ENCODE results near the gene TMEM219. TPM values are rescaled to one million over a fixed set of nuclear protein-coding genes. Genes with fewer than 3 reads are reported as not detected.

Gene TMEM219
- total RNA-seq, 1 experiment from 2014 or later, result 69.6 TPM

DNA sequence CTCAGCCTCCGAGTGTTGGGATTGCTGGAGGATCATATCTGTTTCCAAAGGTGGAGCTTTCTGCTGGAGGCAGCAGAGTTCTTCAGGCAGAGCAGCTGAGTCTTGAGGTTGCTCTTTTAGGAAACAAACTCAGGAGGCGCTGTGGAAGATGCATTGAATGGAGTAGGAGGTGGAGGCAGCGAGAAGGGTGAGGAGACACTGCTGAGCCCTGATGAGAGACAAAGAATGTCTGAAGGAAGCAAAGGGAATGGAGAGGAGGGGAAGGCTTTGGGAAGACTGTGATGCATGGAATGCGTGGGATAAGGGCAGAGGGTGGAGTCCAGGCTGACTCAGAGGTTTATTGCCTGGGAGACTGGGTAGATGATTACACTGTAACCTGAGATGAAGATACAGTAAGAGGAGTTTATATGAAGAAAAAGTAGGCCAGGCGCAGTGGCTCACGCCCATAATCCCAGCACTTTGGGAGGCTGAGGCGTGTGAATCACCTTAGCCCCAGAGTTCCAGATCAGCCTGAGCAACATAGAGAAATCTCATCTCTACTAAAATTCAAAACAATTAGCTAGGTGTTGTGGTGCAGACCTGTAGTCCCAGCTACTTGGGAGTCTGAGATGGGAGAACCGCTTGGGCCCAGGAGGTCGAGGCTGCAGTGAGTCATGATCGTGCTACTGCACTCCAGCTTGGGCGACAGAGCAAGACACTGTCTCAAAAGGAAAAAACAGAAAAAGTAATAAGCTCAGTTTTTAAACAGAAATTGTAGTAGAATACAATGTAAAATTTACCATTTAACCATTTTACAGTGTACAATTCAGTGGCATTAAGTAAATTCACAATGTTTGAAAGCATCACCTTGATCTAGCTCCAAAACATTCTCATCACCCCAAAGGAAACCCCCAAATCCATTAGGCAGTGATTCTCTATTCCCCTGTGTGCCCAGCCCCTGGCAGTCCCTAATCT is 17.8 kb upstream of the TMEM219 start (continued):
- TF ChIP-seq, protein P1, sequence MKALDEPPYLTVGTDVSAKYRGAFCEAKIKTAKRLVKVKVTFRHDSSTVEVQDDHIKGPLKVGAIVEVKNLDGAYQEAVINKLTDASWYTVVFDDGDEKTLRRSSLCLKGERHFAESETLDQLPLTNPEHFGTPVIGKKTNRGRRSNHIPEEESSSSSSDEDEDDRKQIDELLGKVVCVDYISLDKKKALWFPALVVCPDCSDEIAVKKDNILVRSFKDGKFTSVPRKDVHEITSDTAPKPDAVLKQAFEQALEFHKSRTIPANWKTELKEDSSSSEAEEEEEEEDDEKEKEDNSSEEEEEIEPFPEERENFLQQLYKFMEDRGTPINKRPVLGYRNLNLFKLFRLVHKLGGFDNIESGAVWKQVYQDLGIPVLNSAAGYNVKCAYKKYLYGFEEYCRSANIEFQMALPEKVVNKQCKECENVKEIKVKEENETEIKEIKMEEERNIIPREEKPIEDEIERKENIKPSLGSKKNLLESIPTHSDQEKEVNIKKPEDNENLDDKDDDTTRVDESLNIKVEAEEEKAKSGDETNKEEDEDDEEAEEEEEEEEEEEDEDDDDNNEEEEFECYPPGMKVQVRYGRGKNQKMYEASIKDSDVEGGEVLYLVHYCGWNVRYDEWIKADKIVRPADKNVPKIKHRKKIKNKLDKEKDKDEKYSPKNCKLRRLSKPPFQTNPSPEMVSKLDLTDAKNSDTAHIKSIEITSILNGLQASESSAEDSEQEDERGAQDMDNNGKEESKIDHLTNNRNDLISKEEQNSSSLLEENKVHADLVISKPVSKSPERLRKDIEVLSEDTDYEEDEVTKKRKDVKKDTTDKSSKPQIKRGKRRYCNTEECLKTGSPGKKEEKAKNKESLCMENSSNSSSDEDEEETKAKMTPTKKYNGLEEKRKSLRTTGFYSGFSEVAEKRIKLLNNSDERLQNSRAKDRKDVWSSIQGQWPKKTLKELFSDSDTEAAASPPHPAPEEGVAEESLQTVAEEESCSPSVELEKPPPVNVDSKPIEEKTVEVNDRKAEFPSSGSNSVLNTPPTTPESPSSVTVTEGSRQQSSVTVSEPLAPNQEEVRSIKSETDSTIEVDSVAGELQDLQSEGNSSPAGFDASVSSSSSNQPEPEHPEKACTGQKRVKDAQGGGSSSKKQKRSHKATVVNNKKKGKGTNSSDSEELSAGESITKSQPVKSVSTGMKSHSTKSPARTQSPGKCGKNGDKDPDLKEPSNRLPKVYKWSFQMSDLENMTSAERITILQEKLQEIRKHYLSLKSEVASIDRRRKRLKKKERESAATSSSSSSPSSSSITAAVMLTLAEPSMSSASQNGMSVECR (CRISPR knock-in tag; IDR thresholded peaks at IDR 0.05; ENCODE audit: borderline replicate concordance), result no peak
- TF ChIP-seq USF2 (CRISPR knock-in tag; IDR thresholded peaks at IDR 0.05) (no peak), CTCF (IDR thresholded peaks at IDR 0.05) (no peak)
- TF ChIP-seq, protein P2, sequence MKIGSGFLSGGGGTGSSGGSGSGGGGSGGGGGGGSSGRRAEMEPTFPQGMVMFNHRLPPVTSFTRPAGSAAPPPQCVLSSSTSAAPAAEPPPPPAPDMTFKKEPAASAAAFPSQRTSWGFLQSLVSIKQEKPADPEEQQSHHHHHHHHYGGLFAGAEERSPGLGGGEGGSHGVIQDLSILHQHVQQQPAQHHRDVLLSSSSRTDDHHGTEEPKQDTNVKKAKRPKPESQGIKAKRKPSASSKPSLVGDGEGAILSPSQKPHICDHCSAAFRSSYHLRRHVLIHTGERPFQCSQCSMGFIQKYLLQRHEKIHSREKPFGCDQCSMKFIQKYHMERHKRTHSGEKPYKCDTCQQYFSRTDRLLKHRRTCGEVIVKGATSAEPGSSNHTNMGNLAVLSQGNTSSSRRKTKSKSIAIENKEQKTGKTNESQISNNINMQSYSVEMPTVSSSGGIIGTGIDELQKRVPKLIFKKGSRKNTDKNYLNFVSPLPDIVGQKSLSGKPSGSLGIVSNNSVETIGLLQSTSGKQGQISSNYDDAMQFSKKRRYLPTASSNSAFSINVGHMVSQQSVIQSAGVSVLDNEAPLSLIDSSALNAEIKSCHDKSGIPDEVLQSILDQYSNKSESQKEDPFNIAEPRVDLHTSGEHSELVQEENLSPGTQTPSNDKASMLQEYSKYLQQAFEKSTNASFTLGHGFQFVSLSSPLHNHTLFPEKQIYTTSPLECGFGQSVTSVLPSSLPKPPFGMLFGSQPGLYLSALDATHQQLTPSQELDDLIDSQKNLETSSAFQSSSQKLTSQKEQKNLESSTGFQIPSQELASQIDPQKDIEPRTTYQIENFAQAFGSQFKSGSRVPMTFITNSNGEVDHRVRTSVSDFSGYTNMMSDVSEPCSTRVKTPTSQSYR (CRISPR knock-in tag; IDR thresholded peaks at IDR 0.05), result no peak
- TF ChIP-seq, protein P3, sequence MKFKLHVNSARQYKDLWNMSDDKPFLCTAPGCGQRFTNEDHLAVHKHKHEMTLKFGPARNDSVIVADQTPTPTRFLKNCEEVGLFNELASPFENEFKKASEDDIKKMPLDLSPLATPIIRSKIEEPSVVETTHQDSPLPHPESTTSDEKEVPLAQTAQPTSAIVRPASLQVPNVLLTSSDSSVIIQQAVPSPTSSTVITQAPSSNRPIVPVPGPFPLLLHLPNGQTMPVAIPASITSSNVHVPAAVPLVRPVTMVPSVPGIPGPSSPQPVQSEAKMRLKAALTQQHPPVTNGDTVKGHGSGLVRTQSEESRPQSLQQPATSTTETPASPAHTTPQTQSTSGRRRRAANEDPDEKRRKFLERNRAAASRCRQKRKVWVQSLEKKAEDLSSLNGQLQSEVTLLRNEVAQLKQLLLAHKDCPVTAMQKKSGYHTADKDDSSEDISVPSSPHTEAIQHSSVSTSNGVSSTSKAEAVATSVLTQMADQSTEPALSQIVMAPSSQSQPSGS (CRISPR knock-in tag; IDR thresholded peaks at IDR 0.05; ENCODE audit: borderline replicate concordance, low read depth), result no peak

GRCh38 chr16:29947897-29948296 is 14.0 kb upstream of the TMEM219 start:
- ATAC-seq, result no peak
- CTCF ChIA-PET, result no interaction called here
- Mint-ChIP-seq H3K36me3 (no peaks in the 10 kb centered on the region), H3K4me3 (no peak overlapping the region), H3K27me3 (ENCODE audit: low read depth) (peaks cover 5% of the 10 kb centered on the region; the same call in 1 of the 2 replicates), H3K9me3 (peaks cover 7% of the 10 kb centered on the region), H3K27ac (no peak overlapping the region), H3K4me1 (peaks cover 22% of the 10 kb centered on the region)
- no peak for DNase-seq (ENCODE audit: low spot score)
- POLR2A ChIA-PET, result no interaction called here
- TF ChIP-seq TEAD1 (CRISPR knock-in tag; IDR thresholded peaks at IDR 0.05) (no peak), PRDM15 (CRISPR knock-in tag; IDR thresholded peaks at IDR 0.05) (no peak), ZNF423 (CRISPR knock-in tag; IDR thresholded peaks at IDR 0.05) (no peak), SMAD3 (CRISPR knock-in tag; IDR thresholded peaks at IDR 0.05; ENCODE audit: borderline replicate concordance) (no peak)
- TF ChIP-seq, protein P4, sequence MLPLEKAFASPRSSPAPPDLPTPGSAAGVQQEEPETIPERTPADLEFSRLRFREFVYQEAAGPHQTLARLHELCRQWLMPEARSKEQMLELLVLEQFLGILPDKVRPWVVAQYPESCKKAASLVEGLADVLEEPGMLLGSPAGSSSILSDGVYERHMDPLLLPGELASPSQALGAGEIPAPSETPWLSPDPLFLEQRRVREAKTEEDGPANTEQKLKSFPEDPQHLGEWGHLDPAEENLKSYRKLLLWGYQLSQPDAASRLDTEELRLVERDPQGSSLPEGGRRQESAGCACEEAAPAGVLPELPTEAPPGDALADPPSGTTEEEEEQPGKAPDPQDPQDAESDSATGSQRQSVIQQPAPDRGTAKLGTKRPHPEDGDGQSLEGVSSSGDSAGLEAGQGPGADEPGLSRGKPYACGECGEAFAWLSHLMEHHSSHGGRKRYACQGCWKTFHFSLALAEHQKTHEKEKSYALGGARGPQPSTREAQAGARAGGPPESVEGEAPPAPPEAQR (CRISPR knock-in tag; IDR thresholded peaks at IDR 0.05), result no peak
- TF ChIP-seq, protein P1 (CRISPR knock-in tag; IDR thresholded peaks at IDR 0.05; ENCODE audit: borderline replicate concordance), result no peak
